Measurements from ENCODE around the gene PIK3C3. TPM values are rescaled to one million over a fixed set of nuclear protein-coding genes. Genes with fewer than 3 reads are reported as not detected.

PIK3C3 gene
- total RNA-seq, 1 donor from 2014 or later = 62.2 TPM

DNA sequence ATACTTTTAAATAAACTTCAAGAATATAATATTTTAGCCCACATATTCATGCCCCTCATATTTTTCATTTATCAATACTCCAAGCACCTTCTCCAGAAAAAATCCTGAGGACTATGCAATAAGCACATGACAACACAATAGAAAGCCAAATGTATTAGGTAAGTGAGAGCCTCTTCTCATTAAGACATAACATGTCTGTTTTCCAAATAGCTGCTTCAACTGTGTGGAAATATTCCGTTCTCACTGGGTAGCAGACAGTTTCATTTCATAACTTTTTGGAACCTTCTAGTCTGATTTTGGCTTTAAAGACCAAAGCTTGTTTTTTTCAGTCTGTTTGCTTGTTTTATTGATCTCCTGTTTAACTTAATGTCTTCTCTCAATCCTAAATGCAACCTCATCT, 137.8 kb downstream of the PIK3C3 start:
- TF ChIP-seq, protein P1, sequence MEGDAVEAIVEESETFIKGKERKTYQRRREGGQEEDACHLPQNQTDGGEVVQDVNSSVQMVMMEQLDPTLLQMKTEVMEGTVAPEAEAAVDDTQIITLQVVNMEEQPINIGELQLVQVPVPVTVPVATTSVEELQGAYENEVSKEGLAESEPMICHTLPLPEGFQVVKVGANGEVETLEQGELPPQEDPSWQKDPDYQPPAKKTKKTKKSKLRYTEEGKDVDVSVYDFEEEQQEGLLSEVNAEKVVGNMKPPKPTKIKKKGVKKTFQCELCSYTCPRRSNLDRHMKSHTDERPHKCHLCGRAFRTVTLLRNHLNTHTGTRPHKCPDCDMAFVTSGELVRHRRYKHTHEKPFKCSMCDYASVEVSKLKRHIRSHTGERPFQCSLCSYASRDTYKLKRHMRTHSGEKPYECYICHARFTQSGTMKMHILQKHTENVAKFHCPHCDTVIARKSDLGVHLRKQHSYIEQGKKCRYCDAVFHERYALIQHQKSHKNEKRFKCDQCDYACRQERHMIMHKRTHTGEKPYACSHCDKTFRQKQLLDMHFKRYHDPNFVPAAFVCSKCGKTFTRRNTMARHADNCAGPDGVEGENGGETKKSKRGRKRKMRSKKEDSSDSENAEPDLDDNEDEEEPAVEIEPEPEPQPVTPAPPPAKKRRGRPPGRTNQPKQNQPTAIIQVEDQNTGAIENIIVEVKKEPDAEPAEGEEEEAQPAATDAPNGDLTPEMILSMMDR (conservative IDR thresholded peaks at IDR 0.05; ENCODE audit: low read depth, low read length) = no peak
- H3K4me3 ChIP-seq (ENCODE audit: low read depth, low read length) = no peak overlapping the region
- DNase-seq (ENCODE audit: low read depth) = no peak

DNA sequence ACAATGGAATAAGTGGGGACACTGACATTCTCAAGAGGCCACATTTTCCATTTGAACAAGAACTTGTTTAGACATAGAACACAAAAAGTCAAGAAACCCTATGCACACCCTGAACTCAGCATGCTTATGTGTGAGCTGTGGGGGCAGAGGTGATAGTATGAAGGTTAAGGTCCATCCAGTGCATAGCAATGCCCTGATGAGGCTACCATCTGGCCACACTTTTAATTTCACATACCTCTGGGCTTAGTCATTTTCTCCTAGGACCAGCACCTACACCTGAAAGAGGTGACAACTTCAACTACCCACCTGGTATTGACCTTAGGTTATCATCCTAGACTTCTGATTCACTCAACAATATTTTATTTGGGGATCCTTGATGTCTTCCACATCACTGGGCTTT, 139.8 kb downstream of the PIK3C3 start:
- TF ChIP-seq, protein P1 (conservative IDR thresholded peaks at IDR 0.05; ENCODE audit: low read depth, low read length) = no peak
- no peak overlapping the region for H3K4me3 ChIP-seq (ENCODE audit: low read depth, low read length)
- no peak for DNase-seq (ENCODE audit: low read depth)

- TF ChIP-seq, protein P1 (conservative IDR thresholded peaks at IDR 0.05; ENCODE audit: low read depth, low read length) = no peak
Observed at GRCh38 chr18:42095732-42096377, 140.8 kb downstream of the PIK3C3 start.

DNA sequence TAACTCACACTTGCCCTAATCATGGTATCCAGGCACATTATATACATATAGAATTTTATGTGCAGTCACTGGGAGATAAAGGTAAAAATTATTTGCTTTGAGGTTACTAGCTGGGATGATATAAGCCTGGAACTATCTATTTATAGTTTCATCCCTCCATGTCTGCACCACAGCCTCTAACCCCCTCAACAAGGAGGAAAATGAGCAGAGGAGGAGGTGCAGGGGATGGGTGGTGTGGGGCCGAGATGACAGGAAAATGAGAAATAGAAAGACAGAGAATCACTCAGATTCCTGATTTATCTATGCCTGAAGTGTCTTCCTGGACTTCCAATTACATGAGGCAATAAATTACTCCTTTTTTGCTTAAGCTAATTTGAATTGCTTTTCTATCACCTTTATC, 145.2 kb downstream of the PIK3C3 start:
- no peak overlapping the region for H3K4me3 ChIP-seq (ENCODE audit: low read depth, low read length)
- DNase-seq (ENCODE audit: low read depth) = no peak
- TF ChIP-seq, protein P1 (conservative IDR thresholded peaks at IDR 0.05; ENCODE audit: low read depth, low read length) = no peak

More at GRCh38 chr18:42095732-42096377, 140.8 kb downstream of the PIK3C3 start:
- H3K4me3 ChIP-seq (ENCODE audit: low read depth, low read length) = no peak overlapping the region
- DNase-seq (ENCODE audit: low read depth) = no peak

GRCh38 chr18:42100911-42101310, 145.9 kb downstream of the PIK3C3 start:
- TF ChIP-seq, protein P1 (conservative IDR thresholded peaks at IDR 0.05; ENCODE audit: low read depth, low read length) = no peak
- H3K4me3 ChIP-seq (ENCODE audit: low read depth, low read length) = no peak overlapping the region
- no peak for DNase-seq (ENCODE audit: low read depth)

GRCh38 chr18:42105394-42105793, 150.4 kb downstream of the PIK3C3 start:
- no peak for DNase-seq (ENCODE audit: low read depth)
- H3K4me3 ChIP-seq (ENCODE audit: low read depth, low read length) = no peak overlapping the region
- TF ChIP-seq, protein P1 (conservative IDR thresholded peaks at IDR 0.05; ENCODE audit: low read depth, low read length) = no peak

DNA sequence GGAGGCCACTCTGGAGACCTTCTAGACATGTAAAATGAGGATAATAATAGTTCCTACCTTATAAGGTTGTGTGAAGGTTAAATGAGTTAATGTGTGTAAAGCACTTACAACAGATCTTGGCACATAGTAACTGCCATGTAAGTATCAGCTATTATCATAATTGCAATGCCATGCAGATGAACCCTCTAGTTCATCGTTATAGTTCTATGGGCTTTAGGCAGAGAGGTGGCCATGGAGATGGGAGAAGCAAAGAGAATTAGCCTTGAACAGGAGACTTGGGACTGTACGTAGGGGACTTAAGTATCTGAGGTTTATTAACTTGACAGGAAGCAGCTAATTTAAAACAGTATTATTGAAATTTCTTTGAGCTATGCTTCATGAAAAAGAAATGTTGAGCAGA, 151.8 kb downstream of the PIK3C3 start:
- DNase-seq (ENCODE audit: low read depth) = no peak
- TF ChIP-seq, protein P1 (conservative IDR thresholded peaks at IDR 0.05; ENCODE audit: low read depth, low read length) = no peak
- H3K4me3 ChIP-seq (ENCODE audit: low read depth, low read length) = no peak overlapping the region

Measured in epithelial cell of proximal tubule (primary cell).